WI38 (cell line): ENCODE results near the gene PRKAA2.

ENCODE experiments used
- H3K4me3 ChIP-seq: 2 replicates; pipeline ENCODE4 v1.5.1; 2011; ENCODE audit warnings: low read depth, mild to moderate bottlenecking, control low read depth, low read length
- TF ChIP-seq, protein P1 (sequence below): IDR thresholded peaks from 2 replicates; pipeline ENCODE4 v1.5.1; 2012; ENCODE audit warnings: low read depth, mild to moderate bottlenecking, control low read depth, low read length

The PRKAA2 gene

DNA sequence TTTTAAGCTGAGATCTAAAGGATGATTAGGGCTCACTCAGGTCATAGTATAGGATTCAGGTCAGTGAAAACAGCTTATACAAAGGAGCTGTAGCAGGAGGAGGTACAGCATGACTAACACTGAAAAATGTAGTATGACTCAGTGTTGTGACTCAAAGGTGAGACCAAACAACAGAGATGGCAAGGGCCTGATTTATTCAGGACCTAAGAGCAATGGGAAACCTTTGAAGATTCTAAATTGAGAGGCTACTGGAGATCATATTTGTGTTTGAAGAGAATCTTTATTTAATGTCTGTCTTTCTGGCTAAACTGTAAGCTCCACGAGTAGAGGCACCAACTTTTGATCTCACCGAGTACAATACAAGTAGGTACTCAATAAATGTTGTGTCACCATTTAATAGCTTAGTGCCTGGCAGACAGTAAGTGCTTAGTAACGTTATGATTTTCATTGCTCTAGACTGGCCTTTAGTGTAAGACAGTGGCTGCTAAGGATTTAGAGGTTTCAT lies 43.5 kb downstream of the PRKAA2 start:
- TF ChIP-seq, protein P1, sequence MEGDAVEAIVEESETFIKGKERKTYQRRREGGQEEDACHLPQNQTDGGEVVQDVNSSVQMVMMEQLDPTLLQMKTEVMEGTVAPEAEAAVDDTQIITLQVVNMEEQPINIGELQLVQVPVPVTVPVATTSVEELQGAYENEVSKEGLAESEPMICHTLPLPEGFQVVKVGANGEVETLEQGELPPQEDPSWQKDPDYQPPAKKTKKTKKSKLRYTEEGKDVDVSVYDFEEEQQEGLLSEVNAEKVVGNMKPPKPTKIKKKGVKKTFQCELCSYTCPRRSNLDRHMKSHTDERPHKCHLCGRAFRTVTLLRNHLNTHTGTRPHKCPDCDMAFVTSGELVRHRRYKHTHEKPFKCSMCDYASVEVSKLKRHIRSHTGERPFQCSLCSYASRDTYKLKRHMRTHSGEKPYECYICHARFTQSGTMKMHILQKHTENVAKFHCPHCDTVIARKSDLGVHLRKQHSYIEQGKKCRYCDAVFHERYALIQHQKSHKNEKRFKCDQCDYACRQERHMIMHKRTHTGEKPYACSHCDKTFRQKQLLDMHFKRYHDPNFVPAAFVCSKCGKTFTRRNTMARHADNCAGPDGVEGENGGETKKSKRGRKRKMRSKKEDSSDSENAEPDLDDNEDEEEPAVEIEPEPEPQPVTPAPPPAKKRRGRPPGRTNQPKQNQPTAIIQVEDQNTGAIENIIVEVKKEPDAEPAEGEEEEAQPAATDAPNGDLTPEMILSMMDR: no peak

DNA sequence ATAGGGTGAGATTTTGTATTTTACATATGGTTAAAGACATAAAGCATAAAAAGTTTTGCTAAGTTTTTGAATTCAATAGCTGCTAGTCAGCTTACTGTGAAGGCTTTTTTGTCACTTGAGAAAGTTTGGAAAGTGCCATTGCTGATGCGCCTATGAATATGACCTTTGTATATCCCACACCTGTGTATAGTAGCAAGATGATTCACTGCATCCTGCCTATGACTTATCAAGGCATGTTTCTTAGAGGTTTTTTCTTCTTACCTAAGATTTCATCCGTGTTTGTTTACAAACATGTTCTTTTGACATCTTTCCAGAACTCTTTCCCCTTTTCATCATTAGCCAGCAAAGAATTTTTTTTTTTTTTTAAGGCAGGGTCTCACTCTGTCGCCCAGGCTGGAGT lies 51.5 kb downstream of the PRKAA2 start:
- TF ChIP-seq, protein P1: no peak

More for the DNA sequence above, 43.5 kb downstream of the PRKAA2 start:
- no peak overlapping the region for H3K4me3 ChIP-seq

DNA sequence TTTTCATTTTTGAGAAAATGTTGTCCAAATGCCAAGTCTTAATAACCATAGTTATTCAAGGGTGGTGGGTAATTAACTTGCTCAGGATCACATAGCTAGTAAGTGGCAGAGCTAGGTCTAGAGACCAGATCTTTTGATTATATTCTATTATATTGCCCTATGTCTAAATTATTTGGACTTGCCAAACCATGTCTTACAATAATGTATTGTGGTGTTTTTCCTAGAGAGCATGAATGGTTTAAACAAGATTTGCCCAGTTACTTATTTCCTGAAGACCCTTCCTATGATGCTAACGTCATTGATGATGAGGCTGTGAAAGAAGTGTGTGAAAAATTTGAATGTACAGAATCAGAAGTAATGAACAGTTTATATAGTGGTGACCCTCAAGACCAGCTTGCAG lies 58.6 kb downstream of the PRKAA2 start:
- no peak overlapping the region for H3K4me3 ChIP-seq
- TF ChIP-seq, protein P1: no peak

More for the DNA sequence above, 51.5 kb downstream of the PRKAA2 start:
- H3K4me3 ChIP-seq: no peak overlapping the region

DNA sequence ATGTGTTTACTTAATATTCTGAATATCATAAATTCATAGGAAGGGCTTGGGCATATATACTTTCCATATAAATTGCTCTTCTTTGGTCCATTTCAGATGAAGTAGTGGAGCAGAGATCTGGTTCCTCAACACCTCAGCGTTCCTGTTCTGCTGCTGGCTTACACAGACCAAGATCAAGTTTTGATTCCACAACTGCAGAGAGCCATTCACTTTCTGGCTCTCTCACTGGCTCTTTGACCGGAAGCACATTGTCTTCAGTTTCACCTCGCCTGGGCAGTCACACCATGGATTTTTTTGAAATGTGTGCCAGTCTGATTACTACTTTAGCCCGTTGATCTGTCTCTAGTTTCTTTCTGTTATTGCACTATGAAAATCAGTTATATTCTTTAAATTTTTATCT lies 62.3 kb downstream of the PRKAA2 start:
- no peak overlapping the region for H3K4me3 ChIP-seq
- TF ChIP-seq, protein P1: no peak

DNA sequence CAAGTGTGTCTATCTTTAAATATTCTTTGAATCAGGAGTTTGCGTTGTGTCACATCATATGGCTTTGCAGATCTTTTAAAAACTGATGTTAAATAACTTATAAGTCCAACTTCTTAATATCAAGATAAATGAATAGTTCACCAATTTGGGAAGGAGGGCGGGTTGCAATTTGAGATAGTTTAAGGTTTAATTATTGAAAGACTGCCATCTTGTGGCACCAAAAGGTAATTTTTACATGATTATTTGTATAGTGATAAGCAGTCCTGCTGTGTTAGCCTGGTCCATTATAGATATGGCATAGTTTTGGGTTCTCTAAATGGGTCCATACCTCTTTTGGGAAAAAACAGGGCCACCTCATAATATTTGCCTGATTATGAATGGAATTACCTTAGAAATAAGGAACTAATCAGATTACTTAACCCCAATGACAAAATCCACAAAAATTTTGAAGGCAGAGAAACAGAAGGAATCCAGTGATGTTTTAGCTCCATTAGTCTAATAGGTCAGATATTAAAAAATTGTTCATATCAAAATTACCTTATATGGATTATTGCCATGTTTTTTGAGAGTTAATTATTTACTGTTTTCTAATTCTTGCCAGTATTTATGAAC lies 64.3 kb downstream of the PRKAA2 start:
- TF ChIP-seq, protein P1: no peak
- H3K4me3 ChIP-seq: no peak overlapping the region

DNA sequence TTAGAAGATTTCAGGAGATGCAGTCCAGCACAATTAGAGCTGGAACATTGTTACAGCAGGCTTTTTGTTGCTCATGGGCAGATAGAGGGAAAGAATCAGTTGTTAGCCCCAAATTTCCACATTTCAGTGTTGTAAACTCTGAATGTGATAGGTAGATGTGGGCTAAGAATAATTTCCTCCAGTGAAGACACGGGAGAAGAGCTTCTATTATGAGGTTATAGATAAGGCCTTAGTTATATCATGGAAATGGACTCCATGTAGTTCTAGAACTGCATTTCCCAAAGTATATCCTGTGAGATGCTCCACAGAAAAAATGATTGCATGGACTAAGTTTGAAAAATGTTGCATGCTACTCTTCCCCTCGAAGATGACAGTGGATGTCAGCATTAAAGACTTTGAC lies 64.9 kb downstream of the PRKAA2 start:
- H3K4me3 ChIP-seq: no peak overlapping the region
- TF ChIP-seq, protein P1: no peak

DNA sequence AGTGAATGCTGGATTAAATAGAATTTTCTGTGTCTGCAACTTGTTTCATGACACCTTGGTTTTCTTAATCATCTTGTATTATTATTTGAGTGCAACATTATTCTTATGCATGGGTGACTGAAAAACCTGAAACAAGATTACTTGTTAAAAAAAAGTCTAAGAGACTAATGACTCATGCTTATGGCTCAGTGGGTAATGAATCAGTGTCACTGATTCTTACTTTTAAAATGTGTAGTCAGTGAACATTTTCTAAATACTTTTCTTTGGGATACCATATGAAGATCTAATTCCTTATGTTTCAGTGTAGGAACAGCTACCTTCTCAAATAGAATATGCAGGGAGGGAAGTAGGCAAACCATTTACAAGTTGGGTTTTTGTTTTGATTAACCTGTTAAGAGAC lies 65.5 kb downstream of the PRKAA2 start:
- TF ChIP-seq, protein P1: no peak
- no peak overlapping the region for H3K4me3 ChIP-seq
